Measurements from ENCODE around the gene SYT2.
A peak's percentile ranks its signal among the peaks of the same experiment; 100 is the strongest.

SYT2 gene

GRCh38 chr1:202704601-202705000 is 5.7 kb downstream of the SYT2 start:
- no peak for DNase-seq (ENCODE audit: low spot score)

- no peak for DNase-seq (ENCODE audit: low spot score)
These were observed 7.1 kb downstream of the SYT2 start for GRCh38 chr1:202703191-202703590.

GRCh38 chr1:202702088-202702487 is 8.2 kb downstream of the SYT2 start:
- no peak for DNase-seq (ENCODE audit: low spot score)

GRCh38 chr1:202701200-202701599 is 9.1 kb downstream of the SYT2 start:
- DNase-seq (ENCODE audit: low spot score) = no peak

- no peak for DNase-seq (ENCODE audit: low spot score)
These were observed 10.2 kb downstream of the SYT2 start for GRCh38 chr1:202700061-202700460.

- no peak for DNase-seq (ENCODE audit: low spot score)
These were observed 12.0 kb downstream of the SYT2 start for GRCh38 chr1:202698276-202698675.

GRCh38 chr1:202697038-202697437 is 13.2 kb downstream of the SYT2 start:
- no peak for DNase-seq (ENCODE audit: low spot score)

GRCh38 chr1:202694314-202694713 is 15.9 kb downstream of the SYT2 start:
- DNase-seq (ENCODE audit: low spot score) = no peak

- peak; percentile 75 for DNase-seq (ENCODE audit: low spot score)
These were observed 17.2 kb downstream of the SYT2 start for GRCh38 chr1:202692959-202693555.

GRCh38 chr1:202691816-202692215 is 18.4 kb downstream of the SYT2 start:
- no peak for DNase-seq (ENCODE audit: low spot score)

- DNase-seq (ENCODE audit: low spot score) = no peak
These were observed 20.5 kb downstream of the SYT2 start for GRCh38 chr1:202689493-202690342.

- DNase-seq (ENCODE audit: low spot score) = no peak
These were observed 21.2 kb downstream of the SYT2 start for GRCh38 chr1:202689082-202689481.

GRCh38 chr1:202688401-202688800 is 21.9 kb downstream of the SYT2 start:
- no peak for DNase-seq (ENCODE audit: low spot score)

- DNase-seq (ENCODE audit: low spot score) = no peak
These were observed 22.5 kb downstream of the SYT2 start for GRCh38 chr1:202687798-202688197.

GRCh38 chr1:202687370-202687769 is 22.9 kb downstream of the SYT2 start:
- DNase-seq (ENCODE audit: low spot score) = no peak

GRCh38 chr1:202685641-202686040 is 24.6 kb downstream of the SYT2 start:
- no peak for DNase-seq (ENCODE audit: low spot score)

GRCh38 chr1:202684716-202685115 is 25.5 kb downstream of the SYT2 start:
- DNase-seq (ENCODE audit: low spot score) = no peak

- DNase-seq (ENCODE audit: low spot score) = no peak
These were observed 27.2 kb downstream of the SYT2 start for GRCh38 chr1:202683029-202683428.

- DNase-seq (ENCODE audit: low spot score) = no peak
These were observed 27.8 kb downstream of the SYT2 start for GRCh38 chr1:202682477-202682876.

- DNase-seq (ENCODE audit: low spot score) = no peak
These were observed 28.4 kb downstream of the SYT2 start for GRCh38 chr1:202681736-202682420.

- no peak for DNase-seq (ENCODE audit: low spot score)
These were observed 29.5 kb downstream of the SYT2 start for GRCh38 chr1:202680586-202681352.
